Stimulated activated CD4-positive, alpha-beta T cell treated with anti-CD3 and anti-CD28 coated beads, Interleukin-1b, Interleukin-23, amount 100 ng/mL, for 24 hours (primary cell): ENCODE measurements around the gene SLC25A13.
"Not testable (repeated sequence)": the region's sequence is repeated elsewhere in the genome, so short reads cannot be mapped to it uniquely, and the experiment has no call there.

Source experiments
- DNase-seq, 4 experiments: peaks; one replicate each; pipeline ENCODE4 v3.0.0-alpha.2; 2020; ENCODE audit warnings: low read depth in 4 of 4, low spot score in 1 of 4

Gene SLC25A13

DNA sequence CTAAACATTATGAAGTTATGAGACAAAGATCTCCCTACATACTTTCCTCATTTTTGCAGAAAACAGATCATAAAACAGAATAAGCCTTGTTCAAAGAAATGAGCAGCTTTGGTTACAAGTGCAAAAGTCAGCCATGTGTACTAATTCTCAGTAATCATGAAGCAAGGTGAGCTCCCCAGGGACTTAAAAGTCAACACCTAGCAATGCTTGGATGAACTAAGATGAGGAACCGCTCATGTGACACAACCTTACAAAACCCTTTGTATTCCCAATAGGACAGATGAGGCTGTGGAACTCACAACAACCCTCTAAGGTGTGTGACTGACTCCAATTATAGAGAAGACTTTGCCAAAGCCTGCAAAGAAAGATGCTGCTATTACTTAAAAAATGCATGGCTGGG lies 154.5 kb downstream of the SLC25A13 start:
- DNase-seq: no peak

DNA sequence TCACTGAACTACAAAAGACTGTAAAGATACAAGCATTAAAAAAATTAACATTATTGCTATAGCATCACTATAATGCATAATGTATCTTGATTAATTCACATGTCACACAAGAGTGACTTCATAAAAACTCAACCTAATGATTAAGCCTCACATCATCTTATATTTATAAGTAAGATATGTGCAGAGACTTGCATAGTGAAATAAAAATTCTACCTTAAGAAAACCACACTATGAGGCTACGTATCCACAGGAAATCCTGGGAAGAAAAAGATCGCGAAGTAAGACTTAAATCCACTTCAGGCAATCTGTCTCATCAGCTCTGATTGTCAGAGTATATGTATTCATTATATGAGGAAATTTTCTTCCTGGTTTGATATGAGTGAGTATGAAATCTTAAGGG lies 160.0 kb downstream of the SLC25A13 start:
- no peak for DNase-seq

DNA sequence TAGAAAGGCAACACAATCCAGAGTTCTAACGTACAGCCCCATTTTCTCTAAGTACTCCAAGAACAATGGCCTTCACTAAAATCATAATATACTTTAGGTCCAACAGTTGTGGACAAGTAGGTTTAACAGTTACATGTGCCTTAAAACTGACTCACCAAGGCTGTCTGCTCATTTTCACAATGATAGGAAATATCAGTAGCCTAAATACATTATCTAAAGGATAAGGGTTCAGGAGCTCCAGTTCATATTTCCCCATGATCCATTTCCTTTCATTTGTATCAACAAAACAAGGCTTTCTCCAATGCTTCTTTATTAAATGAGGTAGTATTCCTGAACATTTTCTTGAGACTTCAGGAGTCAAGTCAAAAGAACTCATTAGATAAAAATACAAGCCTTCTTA lies 164.0 kb downstream of the SLC25A13 start:
- DNase-seq: no peak

DNA sequence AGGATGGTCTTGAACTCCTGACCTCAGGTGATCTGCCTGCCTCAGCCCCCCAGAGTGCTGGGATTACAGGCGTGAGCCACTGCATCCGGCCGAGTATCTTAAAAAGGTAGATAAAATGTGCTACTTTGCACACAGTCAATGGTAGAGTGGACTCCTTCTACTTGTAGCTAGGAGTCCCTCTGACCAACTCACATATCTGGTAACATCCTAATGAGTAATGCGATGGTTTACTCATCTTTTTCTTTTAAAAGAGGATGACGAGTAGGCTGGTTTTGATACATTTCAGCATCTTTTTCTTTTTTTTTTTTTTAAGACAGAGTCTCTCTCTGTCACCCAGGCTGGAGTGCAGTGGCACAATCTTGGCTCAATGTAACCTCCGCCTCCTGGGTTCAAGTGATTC lies 167.4 kb downstream of the SLC25A13 start:
- DNase-seq: not testable (repeated sequence)

DNA sequence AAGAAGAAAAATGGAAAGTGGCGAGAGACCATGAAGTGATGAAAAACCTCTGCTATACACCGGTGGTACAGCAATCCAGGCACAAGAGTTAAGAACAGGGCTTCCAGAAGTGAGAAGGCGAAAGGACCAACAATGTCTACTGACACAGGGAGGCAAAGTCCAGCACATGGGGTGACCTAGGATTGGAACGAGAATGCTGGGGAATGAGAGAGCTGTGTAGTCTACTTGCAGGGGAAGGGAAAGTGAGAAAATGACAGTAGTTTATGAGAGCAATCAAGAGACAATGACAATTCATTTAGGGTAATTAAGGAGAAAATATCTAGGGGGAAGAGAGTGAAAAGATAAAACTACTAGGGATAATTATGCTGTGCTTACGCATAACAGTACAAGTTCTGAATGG lies 169.2 kb downstream of the SLC25A13 start:
- DNase-seq: no peak

DNA sequence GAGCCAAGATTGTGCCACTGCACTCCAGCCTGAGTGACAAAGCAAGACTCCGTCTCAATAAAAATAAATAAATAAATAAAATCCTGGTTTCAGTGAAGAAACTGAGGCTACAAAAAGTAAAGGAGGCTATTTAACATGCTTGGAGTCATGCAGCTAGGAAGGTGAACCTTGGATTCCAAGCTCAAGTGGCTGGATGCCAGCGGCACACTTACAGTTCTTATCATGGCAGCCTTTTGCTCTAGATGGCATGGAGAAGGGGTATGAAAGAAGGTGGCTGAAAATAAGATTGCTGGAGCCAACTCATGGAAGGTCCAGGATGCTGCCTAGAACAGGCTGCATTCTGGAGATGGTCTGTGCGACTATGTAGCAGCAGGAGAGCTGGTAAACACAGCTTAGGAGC lies 170.0 kb downstream of the SLC25A13 start:
- no peak for DNase-seq

DNA sequence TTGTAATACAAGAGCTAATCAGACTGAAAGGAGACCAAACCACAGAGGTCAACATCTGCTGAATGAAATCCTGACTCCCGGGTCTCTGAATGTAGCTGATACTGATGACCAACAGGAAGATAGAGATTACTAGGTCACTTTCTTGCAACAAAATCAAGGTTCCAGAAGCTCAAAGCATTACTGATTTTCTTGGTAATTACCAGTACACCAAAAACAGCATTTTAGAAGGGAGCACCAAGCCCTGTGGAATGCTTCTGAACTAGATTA lies 177.7 kb downstream of the SLC25A13 start:
- DNase-seq: no peak

DNA sequence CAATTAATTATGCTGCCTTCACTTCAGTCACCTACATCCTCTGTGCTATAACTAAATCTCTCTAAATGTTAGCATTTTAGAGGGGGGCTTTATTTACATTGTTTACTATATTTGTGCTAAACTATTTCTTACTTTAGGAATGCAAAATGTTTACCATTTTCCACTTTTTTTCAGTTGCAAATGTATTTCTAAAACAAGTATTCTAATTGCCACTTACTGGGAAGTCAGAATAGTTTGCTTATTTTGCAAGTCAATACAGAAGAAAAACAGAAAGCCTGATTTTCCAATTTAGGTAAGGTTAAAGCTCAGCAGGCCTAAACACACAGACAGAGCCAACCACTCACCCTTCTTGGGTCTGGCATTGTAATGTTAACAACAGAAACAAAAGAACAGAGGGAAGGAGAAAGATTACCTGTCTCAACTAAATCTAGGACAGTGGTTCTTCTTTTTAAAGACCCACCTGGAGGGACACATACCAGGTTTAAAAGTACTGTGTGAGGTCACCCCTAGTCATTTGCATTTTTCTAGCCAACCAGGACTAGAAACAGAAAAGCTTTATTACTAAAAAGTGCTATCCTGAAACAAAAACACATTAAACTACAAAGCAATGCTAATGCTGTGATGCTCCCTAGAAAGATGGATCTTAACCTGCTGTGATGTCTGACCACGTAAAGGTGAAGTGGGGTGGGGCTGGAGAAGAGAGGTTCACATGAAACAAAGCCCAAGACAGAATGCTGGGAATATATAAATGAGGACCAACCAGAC lies 178.2 kb downstream of the SLC25A13 start:
- no peak for DNase-seq

DNA sequence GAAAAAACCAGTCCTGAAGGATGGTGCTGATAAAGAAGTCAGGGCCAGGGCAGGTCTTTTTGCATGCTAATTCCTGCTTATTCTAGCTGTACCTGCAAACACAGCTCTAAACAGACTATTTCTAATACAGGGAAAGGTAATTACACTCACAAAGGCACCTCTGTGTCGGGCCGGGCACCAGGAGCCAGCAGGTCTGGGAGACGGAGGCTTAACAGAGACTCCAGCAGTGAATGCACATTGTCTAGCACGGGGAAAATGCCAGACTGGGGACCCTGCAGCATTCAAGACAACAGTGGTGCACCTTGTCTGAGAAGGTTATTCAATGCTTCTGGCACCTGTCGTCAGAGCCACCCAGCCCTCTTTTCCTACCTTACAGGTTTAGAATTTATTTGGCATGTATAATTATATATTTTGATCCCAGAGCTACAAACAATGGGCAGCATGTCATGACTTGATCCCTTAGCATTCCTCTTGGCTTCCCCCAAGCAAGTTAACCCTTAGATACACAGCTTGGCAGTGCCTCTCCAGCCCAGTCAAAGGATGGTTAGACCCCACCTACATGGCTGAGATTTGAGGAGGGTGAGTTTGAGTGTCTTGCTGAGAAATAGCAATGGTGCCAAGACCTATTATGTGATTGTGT lies 185.2 kb downstream of the SLC25A13 start:
- DNase-seq: no peak

DNA sequence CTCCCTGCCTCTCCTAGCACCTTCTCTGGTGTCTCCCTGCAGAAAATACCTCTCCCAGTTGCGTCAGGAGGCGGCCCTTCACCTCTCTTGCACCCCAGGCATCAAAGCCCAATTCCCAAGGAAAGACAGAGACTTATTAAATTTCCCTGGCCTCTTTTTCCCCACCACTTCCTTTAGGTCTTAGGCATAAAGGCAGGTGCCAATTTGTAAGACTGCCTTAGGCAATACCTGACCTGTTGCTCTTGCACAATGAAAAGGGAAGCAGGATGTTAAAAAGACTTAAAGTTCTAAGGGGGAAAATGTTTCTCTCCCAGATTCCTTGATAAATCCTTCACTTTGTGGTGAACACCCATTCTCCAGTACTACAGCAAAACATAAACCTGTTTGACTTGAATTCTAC lies 186.7 kb downstream of the SLC25A13 start:
- DNase-seq: no peak

DNA sequence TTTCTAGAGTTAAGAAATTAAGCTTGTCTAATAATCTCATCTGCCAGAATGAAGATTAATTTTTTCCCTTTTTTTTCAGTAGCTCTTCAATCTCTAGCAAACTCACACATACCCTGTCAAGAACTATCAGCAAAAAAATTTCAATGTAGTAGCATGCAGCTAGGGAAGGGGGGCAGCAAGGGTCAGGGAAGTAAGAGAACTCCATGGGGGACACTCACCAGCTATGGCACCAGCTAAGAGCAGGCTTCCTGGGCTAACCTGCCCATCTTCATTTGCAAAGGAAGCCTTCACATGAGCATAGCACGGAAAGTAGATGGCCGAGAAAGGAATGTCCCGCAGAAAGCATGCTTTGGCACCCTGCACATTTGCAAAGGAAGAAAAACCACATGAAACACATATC lies 190.4 kb downstream of the SLC25A13 start:
- DNase-seq: no peak

DNA sequence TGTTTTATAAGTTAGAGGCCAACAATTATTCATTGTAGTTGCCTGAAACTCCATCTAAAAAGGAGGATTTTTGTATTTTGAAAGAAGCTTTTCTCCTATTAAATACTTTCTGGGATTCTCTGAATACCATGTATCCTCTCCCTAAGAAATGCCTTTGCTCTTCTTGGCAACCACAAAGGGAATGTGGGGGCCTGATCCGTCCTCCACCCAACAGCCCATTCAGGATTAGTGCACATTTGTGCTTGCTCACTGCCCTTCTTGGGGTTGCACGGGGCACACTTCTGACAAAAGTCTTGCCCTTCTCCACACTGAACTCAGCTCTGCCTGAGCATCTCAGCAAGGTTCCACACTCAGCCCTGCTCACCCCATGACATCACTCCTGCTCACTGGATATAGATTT lies 194.2 kb downstream of the SLC25A13 start:
- DNase-seq: no peak

DNA sequence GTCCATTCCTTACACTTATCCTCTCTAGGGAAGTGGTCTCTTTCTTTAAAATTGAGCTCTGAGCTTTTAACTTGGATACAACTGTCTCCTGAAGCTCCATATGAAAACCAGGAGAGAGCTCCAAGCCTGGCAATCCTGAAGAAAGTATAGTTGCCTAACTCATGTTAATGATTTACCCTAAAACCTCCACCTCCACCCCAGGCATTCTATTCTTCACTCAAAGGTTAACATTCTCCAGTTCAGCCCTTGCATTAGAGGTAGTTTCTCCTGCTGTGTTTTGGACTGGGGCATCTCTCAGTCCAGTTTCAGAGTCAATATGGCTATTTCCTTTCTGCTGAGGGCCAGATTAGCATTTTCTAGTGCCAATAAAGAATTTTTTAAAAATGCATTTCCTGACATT lies 195.5 kb downstream of the SLC25A13 start:
- DNase-seq: no peak

DNA sequence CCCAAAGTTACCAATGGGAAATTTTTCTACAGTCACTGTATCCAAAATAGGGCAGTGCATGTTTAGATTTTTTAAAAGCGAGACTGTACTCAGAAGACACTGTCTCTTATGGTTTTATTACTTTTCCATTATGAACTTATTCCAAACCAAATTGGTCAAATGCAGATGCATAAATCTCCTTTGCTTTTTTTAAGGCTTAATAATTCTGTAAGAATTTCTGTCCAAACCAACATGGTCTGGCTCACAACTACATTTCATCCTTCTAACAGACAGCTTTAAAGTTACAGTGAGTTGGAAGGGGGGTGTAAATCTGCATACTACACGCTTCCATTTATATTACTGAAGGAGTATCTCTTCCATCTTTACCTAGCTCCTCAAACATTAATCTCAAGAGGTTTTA lies 199.2 kb downstream of the SLC25A13 start:
- DNase-seq: no peak

DNA sequence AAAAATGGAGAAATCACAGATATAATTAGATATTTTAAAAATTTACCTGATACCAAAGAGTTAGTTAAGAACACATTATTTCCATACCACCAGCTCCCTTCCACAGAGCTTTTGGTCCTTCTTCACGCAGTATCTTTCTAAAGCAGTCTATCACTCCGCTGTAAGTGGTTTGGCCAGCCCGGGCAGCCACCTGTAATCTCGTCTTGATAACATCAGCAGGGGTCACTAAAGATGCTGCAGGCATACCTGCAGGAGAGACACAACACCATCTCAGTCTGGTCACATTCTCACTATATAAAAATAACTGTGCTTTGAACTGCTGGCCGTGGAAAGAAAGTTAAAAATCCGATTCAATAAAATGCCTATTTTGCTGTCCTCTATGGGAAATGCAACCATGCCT lies 200.1 kb downstream of the SLC25A13 start:
- DNase-seq: no peak

DNA sequence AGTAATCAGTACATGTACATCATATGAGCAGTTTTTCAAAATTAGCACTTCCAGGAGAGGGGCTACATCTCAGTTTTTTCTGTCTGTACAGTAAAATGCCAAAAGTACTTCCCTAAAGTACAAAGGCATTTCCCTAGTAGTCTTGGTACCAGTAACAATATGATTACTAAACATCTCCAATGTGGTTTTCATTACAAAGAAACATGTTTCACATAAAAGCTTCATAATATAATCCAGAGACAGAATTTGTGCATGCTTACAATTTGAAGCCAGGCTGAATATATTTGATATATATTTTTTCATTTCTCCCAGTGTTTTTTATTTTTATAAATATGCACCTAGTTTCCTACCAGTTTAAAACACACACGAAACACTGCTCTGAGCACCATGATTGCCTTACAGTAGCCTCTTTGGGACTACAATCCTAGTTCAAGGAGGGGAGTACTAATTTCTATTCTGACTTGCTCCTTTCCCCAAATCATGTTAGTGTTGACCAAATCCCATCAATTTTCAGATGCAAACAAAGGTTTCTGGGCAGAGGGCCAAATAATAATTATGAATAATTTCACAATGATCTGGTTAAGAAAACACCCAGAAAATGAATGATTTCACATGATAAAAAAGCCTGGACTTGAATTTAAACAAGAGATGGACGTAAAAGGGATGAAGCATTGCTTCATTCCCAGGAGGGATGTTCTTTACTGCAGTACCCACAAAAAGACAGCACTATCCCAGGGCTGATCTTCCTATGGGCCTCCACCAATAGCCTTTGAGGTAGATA lies 201.3 kb downstream of the SLC25A13 start:
- no peak for DNase-seq

DNA sequence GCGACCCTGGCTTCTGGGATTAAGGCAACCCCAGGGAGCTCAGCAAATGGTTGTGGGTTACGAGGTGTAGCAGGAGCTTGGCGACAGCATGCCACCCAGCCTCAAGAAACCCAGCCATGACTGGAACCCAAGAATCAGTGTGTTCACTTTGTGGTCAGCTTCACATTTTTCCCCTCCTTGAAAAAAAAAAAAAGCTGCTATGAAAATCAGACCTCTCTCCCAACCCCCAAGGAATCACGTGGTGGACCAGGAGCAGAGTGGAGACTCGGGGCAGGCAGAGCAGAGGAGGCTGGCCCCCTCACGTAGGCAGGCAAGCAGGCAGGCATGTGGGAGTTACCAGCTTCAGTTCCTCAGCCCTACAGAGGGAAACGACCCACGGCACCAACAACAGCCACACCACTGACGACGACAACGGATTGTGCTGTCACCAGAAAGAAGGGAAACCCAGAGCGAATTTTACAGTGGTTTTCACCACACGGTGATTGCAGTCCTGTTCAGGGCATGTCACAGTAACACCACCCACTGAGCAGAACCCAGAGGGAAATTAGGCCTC lies 203.4 kb downstream of the SLC25A13 start:
- DNase-seq: no peak

DNA sequence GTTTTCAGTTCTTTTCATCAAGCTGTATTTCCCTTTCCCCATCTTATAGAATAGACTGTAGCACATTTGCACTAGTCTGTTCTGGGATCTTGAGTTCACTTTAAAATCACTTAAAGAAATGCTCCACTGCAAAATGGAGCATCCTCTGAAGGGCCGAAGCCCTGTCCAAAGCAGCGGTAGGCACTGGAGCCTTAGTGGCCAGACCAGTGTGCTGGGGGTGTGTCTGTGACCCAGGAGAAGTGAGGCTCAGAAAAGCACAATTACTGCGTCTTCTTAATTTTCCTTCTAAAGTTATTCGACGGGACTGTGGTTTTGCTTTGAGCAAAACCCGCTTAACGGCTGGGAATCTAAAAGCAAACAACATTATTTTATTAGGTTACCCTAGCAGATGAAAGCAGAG lies 205.7 kb downstream of the SLC25A13 start:
- no peak for DNase-seq

DNA sequence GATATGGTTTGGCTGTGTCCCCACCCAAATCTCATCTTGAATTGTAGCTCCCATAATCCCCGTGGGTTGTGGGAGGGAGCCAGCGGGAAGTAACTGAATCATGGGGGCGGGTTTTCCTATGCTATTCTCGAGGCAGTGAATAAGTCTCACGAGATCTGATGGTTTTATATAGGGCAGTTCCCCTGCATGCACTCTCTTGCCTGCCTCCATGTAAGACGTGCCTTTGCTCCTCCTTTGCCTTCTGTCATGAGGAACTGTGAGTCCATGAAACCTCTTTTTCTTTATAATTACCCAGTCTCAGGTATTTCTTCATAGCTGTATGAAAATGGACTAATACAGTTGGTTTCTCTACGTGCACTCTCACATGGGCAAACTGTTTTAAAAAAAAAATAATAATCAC lies 207.7 kb downstream of the SLC25A13 start:
- no peak for DNase-seq

DNA sequence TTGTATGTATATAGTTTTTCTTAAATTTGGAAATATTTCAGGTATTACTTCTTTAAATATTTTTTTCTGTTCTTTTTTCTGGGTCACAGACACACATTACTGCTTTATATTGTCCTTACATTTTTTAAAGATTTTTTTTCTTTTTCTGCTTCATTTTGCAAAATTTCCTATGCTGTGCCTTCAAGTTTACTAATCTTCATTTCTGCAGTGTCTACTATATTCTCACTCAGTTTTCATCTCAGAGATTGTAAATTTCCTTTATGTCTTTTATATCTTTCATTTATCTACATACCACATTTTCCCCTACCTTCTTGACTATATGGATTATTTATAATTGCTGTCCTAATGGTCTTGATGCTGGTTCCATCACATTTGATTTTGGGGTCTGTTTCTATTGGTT lies 210.5 kb downstream of the SLC25A13 start:
- DNase-seq: no peak

DNA sequence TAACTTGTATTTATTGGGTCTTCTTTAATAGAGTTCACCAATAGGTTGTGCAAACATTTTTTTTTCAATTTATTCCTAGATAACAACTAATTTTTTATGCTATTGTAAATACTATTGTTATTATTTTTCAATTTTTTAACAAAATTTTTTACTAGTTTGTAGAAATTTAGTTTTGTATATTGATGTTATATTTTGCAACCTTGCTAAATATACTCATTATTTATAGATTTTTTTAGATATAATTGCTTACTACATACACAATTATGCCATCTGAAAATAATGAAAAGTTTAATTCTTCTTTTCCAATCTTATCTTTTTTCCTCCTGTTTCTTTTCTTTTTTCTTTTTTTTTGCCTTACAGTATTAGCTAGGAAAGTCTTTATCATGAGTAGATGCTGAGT lies 216.9 kb downstream of the SLC25A13 start:
- DNase-seq: no peak

DNA sequence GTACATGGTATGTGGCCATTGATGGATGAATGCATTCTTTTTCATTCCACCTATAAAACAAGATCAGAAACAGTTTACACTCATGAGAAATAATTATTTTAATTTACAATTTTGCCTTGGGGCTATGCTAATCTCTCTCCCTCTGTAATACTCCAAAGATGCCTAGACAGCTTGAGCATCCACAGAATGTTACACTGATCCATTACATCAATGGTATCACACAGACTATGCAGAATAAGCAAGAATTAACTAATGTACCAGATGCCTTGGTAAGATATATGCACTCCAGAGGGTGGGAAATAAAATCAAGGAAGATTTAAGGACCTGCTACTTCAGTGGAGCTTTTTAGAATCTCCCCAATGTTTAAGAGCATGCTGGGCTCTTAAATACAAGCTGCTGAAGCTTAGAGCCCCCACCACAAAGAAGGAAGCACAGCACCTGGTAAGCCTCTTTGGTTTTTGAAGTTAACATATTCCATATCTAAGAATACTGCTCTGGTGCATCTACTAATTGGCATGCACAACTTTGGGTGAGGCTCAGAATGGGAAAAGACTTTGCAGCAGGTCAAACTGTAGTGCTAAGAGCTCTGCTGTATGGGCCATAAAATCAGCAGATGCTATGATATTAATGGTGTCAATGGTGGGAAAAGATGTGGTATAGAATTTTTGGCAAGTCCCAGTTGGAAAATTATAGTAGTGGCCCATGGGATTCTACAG lies 219.6 kb downstream of the SLC25A13 start:
- DNase-seq: no peak
